GM19468 (cell line): Measurements from ENCODE around the gene HOXD13.

Source experiments
- ATAC-seq: cut with Tn5 transposase; IDR thresholded peaks from one replicate; pipeline ENCODE4 v1.9.1; 2021; ENCODE audit warnings: mild to moderate bottlenecking, moderate library complexity, moderate number of reproducible peaks; ENCODE audit not compliant: unreplicated experiment; ENCODE audit errors: extremely low read depth

Gene HOXD13

GRCh38 chr2:176093145-176093897 lies 800 bp downstream of the HOXD13 start:
- ATAC-seq = no peak

GRCh38 chr2:176093898-176094249 lies 1.4 kb downstream of the HOXD13 start:
- no peak for ATAC-seq

GRCh38 chr2:176094349-176094748 lies 1.8 kb downstream of the HOXD13 start:
- no peak for ATAC-seq

GRCh38 chr2:176095421-176095820 lies 2.9 kb downstream of the HOXD13 start:
- no peak for ATAC-seq

GRCh38 chr2:176096243-176096985 lies 3.9 kb downstream of the HOXD13 start:
- no peak for ATAC-seq

- no peak for ATAC-seq
Observed at GRCh38 chr2:176096986-176097819, 4.7 kb downstream of the HOXD13 start.

GRCh38 chr2:176097820-176098365 lies 5.4 kb downstream of the HOXD13 start:
- no peak for ATAC-seq

GRCh38 chr2:176098366-176099158 lies 6.0 kb downstream of the HOXD13 start:
- ATAC-seq = no peak

GRCh38 chr2:176099159-176099727 lies 6.7 kb downstream of the HOXD13 start:
- no peak for ATAC-seq

- no peak for ATAC-seq
Observed at GRCh38 chr2:176099728-176100546, 7.4 kb downstream of the HOXD13 start, which contains the start of gene HOXD12. Gene HOXD12 (plus strand): TSS chr2:176099795. CDS start chr2:176099802, 7 bp downstream.

GRCh38 chr2:176100547-176101140 lies 8.1 kb downstream of the HOXD13 start:
- ATAC-seq = no peak

- no peak for ATAC-seq
Observed at GRCh38 chr2:176101216-176101830, 8.8 kb downstream of the HOXD13 start.

- ATAC-seq = no peak
Observed at GRCh38 chr2:176101842-176102241, 9.3 kb downstream of the HOXD13 start.

- ATAC-seq = no peak
Observed at GRCh38 chr2:176102309-176102866, 9.9 kb downstream of the HOXD13 start.

GRCh38 chr2:176103194-176103593 lies 10.7 kb downstream of the HOXD13 start:
- ATAC-seq = no peak

- no peak for ATAC-seq
Observed at GRCh38 chr2:176103742-176104315, 11.3 kb downstream of the HOXD13 start.
